B cell (primary cell): ENCODE data around the gene UBE2D3.

Experiments used
- EZH2 ChIP-seq: IDR thresholded peaks from 2 replicates; pipeline ENCODE4 v1.6.1; 2012; ENCODE audit warnings: borderline replicate concordance, low read depth, mild to moderate bottlenecking, moderate library complexity, low read length; ENCODE audit not compliant: insufficient read depth, poor library complexity, severe bottlenecking
- TF ChIP-seq, protein P1 (sequence below): fragments of 200-600 bp; IDR thresholded peaks from one replicate; pipeline ENCODE4 v1.8.0; 2022; ENCODE audit warnings: antibody characterized with exemption, mild to moderate bottlenecking

- TF ChIP-seq, protein P1, sequence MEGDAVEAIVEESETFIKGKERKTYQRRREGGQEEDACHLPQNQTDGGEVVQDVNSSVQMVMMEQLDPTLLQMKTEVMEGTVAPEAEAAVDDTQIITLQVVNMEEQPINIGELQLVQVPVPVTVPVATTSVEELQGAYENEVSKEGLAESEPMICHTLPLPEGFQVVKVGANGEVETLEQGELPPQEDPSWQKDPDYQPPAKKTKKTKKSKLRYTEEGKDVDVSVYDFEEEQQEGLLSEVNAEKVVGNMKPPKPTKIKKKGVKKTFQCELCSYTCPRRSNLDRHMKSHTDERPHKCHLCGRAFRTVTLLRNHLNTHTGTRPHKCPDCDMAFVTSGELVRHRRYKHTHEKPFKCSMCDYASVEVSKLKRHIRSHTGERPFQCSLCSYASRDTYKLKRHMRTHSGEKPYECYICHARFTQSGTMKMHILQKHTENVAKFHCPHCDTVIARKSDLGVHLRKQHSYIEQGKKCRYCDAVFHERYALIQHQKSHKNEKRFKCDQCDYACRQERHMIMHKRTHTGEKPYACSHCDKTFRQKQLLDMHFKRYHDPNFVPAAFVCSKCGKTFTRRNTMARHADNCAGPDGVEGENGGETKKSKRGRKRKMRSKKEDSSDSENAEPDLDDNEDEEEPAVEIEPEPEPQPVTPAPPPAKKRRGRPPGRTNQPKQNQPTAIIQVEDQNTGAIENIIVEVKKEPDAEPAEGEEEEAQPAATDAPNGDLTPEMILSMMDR = no peak
- no peak for TF ChIP-seq EZH2
Observed at GRCh38 chr4:102825261-102826091, 1.9 kb downstream of the UBE2D3 start.
